ENCODE data around the gene NPTXR. TPM values are rescaled to one million over a fixed set of nuclear protein-coding genes. Genes with fewer than 3 reads are reported as not detected.

NPTXR gene
- total RNA-seq, 1 donor from 2014 or later = 0.34 TPM

GRCh38 chr22:38793317-38793716 lies 50.5 kb downstream of the NPTXR start:
- DNase-seq = peak; percentile 8

DNA sequence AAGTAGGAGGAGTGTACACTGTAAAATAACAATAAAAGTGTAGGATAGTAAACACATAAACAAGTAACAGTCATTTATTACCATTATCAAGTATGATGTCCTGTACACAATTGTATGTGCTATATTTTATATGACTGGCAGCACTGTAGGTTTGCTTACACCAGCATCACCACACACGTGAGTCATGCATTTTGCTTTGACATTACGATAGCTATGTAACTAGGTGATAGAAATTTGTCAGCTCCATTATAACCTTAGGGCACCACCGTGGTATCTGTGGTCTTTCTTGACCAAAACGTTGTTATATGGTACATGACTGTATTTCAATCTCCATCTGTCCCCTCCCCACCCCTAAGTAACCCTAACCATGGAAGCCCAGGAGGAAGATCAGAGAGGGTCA lies 51.0 kb downstream of the NPTXR start:
- DNase-seq = no peak

DNA sequence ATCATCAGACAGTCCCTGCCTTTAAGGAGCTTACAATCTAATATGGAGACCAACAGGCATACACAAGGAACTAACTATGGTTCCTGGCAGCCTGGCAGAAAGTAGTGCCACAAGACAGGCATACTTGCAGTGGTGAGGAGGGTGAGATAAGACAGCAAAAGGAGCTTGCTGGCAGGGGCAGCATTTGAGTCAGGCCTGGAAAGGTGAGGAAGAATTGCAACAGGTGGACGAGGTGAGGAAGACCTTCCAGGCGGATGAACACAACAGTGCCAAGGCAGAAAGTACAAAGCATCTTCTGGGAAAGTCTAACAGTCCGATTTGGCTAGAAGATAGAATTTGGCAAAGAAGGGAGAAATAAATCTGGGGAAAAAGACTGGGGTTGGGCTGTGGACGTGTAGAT lies 54.2 kb downstream of the NPTXR start:
- no peak for DNase-seq

- no peak for DNase-seq
Measured at GRCh38 chr22:38788846-38789245, 55.0 kb downstream of the NPTXR start.

GRCh38 chr22:38788021-38788816 lies 55.6 kb downstream of the NPTXR start:
- DNase-seq = peak; percentile 69

- DNase-seq = no peak
Measured at GRCh38 chr22:38786631-38787030, 57.2 kb downstream of the NPTXR start.

DNA sequence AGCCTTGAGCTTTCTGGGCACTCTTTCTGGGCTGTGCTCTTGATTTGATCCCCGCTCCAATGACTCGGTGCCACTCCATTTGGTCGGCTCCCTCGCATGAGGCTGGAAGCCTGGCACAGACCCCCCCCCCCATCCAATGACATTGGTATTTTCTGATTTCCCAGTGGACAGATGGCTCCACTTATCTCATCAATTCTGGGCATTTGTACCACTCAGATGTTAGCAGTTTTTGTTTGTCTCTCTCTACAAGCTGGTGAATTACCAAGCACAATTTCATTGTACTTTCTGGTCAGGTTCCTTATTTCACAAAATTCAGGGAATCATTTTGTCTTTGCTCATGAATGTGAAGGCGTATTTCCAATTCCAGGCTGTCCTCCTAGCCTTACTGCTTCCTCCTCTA lies 59.0 kb downstream of the NPTXR start:
- no peak for DNase-seq

DNA sequence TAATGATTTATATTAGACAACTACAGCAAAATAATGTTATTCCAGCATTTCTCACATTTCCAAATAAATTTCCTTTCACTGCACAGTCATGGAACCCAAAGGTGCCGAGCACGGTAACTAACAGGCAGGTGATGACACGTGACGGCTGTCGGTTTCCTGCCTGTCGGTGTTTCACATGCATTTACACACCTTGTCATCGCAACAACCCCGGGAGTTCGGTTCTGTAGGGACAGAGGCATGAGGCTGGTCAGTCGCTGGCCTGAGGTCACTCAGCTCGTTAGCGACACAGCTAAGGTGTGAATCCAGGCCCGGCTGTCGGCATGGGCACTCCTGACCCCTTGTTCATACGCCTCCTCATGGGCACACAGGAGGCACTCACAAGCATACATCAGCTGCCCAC lies 59.8 kb downstream of the NPTXR start:
- no peak for DNase-seq

- DNase-seq = no peak
Measured at GRCh38 chr22:38783095-38783615, 60.7 kb downstream of the NPTXR start.

GRCh38 chr22:38782402-38783094 lies 61.3 kb downstream of the NPTXR start:
- DNase-seq = no peak

DNA sequence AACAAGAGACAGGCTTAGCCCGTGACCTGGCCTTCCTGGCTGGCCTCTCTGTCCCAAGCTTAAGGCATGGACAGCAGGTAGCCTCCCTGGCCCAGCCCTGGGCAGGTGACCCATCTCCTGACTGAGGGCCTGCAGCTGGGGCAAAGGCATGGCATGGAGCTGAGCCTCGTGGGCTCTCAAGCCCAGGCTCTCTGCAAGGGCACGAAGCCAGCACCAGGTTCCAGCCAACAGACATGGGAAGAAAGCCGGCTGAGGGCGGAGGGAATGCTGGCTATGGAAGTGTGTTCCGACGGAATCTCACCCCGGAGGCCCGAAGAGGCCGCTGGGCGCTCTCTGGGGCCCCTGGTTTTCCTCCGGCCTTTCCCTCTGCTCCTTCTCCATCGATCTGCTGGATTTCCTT lies 62.8 kb downstream of the NPTXR start:
- DNase-seq = no peak

DNA sequence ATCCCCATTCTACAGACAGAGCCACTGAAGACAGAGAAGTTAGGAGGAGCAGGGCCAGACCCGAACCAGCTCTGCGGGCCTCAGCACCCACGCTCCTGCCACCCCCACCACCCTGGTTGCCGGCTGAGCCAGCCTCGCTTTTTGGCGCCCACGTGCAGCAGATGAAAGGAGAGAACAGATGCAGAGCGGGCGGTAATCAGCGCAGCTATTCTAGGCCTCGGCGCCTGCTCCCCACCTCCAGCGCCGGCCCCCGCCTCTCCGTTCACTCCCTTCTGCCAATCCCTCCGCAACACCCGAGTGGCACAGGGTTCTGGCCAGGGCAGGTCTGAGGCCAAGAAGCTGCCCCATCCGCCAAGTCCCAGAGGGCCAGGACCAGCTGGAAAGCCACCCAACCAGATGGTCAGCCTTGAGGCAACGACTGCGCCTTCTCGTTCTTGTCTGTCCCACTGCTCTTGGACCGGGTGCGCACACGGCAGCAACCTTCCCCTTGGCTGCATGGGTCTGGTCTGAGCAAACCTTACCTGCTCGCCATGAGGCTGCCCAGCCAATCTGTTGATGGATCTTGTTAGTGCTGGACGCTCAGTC lies 66.6 kb downstream of the NPTXR start:
- no peak for DNase-seq

GRCh38 chr22:38776086-38776485 lies 67.7 kb downstream of the NPTXR start:
- DNase-seq = peak; percentile 23

- DNase-seq = no peak
Measured at GRCh38 chr22:38775656-38776055, 68.2 kb downstream of the NPTXR start.

GRCh38 chr22:38774496-38775166 lies 69.2 kb downstream of the NPTXR start:
- DNase-seq = no peak

DNA sequence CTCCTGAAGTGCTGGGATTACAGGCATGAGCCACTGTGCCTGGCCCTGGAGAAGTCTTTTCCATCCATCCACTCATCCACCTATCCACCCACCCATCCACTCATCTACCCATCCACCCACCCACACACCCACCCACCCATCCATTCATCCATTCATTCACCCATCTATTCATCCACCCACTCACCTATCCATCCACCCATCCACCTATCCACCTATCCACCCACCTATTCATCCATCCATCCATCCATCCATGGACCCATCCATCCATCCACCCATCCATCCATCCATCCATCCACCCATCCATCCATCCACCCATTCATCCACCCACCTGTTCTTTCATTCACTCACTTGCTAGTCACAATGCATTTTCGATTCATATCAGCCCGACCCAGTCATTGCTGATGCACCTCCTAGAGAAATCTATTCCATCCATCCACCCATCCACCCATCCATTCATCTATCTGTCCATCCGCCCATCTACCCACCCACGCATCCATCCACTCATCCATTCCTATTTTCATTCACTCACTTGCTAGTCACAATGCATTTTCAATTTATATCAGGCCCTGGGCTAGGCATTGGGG lies 70.4 kb downstream of the NPTXR start:
- DNase-seq = no peak

DNA sequence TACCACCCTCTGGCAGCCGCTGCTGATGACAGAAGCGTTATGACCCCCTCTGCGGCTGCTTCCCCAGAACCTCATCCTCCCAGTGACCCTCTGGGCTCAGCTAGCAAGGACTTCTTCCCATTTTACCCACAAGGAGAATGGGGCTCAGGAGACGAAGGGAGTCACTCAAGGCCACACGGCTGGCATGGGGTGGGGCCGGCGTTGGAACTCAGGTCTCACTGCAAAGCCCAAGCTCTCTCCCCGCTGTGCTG lies 71.3 kb downstream of the NPTXR start:
- DNase-seq = no peak

GRCh38 chr22:38770257-38770949 lies 73.4 kb downstream of the NPTXR start:
- DNase-seq = no peak
